NOMO-1 treated with DMSO at 0.1 percent for 48 hours (cell line): ENCODE results near the gene C5.

ENCODE experiments used
- DNase-seq: peaks from one replicate; lab custom pipeline; 2025; ENCODE audit not compliant: unreplicated experiment; lab: John Stamatoyannopoulos, UW

C5 gene

DNA sequence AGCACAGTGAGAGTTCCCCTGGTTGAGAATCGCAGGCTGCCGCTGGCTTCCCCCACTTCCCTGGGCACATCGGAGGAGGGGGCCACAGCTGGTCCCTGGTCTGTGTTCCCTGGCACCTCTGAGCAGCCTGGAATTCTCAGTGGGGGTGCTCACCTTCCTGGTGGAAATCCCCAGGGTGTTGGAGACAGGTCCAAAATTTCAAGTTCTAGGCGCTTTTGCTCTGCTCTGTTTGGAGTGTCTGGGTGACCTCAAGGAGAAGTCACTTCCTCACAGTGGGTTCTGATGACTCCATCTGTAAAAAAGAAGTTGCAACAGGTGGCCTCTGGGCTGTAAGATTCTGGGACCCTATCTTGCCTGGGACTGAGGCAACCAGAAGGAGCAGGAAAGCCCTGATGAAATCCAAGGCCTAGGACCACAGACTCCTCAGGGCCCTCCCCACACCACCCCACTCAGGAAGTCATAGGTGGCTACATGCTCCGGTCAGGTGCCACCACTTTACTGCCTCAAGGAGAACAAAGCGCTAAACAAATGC lies 123.6 kb downstream of the C5 start, which contains the start of gene TRAF1:
Gene TRAF1 (minus strand): TSS at position 400 of the 532 bp plus-strand sequence. CDS start 721 bp downstream, outside the sequence.
- DNase-seq: peak; percentile 55

GRCh38 chr9:120925535-120926396 lies 124.3 kb downstream of the C5 start:
- no peak for DNase-seq

DNA sequence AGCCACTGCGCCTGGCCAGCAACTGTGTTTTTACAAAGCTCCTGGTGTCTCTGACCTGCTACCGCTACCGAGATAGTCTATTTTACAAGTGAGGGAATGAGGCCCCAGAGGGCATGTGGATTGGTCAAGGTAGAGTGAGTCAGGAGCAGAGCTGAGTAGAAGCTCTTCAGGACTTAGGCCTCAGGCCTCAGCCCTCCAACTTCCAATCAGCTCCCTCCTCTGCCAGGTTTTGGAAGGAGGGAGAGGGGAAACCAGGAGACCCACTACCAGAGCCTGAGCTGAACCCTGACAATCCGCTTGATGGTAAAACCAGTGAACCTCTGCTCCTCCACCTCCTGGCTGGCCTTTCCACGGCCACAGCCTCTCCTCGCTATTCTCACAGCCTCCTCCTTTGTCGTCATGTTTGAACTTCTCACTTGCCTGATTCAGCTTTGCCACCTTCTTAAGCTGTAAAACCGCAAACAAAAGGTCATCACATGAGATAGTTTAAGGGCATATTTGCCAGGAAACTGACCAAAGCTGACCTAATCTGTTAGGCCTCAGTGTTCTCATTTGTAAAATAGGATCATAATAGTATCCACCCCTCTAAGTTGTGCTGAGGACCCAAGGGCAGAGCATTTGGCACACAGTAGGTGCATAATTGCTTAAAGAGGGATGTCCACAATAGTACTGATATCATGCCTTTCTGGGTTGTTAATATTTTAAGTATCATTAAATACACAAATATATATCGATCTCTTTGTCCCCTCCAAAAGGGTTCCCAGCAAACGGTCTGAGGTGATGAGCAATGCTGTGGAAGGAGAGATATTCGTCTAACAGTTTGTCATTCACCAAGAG lies 125.2 kb downstream of the C5 start:
- no peak for DNase-seq

DNA sequence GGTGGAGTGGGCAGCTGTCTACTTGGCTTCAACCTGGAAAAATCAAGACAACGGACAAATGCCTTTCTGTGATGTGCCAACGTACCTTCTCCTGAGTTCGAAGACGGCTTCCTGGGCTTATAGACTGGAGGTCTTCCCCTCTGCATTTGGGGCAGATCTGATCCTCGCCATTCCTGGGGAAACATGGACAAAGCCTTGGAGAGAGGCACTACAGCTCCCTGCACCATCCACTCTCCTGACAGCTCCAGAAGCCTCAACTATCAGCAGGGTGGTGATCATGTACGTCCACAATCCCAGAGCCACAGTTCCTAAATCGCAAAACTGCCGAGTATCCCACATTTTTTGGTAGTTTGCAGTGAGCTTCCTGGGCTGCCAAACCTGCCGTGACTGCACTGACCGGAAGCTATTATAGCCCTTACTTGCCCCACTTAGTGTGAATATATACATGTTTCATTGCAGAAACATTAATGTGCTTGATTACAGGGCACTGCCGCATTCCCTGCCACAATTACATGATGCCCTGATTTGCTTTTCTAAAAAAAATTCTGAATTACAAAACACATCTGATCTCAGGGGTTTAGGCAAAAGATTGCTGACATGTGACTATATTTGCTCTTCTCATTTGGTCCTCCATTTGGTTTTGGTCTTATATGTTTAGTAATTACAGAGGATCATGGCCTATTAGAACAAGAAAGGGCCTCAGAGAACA lies 126.3 kb downstream of the C5 start:
- no peak for DNase-seq

DNA sequence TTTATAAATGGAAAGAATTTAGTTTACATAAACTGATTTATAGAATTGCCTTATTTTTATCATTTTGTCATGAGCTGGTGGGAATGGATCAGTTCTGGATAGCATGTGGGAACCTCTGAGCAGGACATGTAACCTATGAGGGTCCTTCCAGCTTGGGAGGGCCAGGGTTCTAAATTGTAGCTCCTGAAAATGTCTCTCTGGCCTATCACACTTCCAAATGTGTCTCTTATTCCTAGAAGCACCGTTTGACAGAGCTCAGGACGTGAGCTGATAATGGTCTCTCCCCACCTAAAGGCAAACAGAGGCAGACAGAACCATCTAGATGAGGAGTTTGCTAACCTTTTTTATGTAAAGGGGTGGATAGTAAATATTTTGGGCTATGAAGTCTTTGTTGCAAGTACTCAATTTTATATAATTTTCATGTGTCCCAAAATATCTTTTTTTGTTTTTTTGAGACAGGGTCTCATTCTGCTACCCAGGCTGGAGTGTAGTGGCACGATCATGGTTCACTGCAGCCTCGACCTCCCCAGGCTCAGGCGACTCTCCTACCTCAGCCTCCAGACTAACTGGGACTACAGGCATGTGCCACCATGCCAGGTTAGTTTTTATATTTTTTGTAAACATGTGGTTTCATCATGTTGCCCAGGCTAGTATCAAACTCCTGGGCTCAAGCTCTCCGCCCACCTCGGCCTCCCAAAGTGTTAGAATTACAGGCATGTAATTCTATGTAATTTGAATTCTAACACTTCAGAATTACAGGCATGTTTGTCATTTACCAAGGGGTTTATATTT lies 127.5 kb downstream of the C5 start:
- DNase-seq: no peak

- DNase-seq: no peak
Observed at GRCh38 chr9:120921661-120922181, 128.4 kb downstream of the C5 start.

- no peak for DNase-seq
Observed at GRCh38 chr9:120920806-120921178, 129.3 kb downstream of the C5 start.

DNA sequence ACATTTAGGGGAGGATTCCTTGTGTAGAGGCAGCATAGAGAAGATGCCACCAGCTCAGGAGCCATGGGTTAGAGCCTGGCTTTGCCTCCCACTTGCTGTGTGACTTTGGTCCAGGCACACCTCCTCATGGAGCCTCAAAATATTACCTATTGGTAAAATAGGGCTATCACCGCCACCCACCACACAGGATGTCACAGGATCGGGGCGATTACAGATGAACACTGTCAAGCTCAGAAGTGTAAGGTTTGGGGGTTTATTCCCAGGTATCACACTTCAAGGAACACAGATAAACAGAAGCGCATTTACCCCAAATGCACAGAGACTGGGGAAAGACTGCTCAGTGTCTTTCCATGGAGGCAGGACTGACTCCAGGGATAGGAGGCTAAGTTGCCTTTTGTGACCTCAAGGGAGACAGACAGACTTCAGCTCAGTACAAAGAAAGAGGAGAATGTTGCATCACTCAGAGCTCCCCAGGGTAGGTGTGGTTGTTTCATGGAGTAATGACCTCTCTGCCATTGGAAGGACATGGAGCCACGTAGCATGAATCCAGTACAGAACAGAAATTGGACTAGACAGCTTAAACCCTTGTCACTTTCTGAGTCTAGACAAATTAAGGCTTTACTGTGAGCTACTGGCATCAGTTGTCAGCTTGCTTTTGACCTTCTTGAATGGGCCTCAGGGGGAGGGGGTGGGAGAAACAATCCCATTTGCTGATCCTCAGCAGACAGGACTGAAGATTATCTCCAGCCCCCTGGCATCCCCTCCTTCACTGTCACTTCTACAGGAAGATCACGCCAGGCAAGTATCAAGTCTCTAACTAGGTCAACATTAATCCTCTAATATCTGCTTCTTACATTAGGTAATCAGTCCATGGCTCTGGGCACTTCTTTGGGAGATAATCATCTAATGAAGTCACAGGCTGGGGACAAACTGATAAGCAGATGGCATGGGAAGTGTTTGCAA lies 130.0 kb downstream of the C5 start:
- DNase-seq: no peak

DNA sequence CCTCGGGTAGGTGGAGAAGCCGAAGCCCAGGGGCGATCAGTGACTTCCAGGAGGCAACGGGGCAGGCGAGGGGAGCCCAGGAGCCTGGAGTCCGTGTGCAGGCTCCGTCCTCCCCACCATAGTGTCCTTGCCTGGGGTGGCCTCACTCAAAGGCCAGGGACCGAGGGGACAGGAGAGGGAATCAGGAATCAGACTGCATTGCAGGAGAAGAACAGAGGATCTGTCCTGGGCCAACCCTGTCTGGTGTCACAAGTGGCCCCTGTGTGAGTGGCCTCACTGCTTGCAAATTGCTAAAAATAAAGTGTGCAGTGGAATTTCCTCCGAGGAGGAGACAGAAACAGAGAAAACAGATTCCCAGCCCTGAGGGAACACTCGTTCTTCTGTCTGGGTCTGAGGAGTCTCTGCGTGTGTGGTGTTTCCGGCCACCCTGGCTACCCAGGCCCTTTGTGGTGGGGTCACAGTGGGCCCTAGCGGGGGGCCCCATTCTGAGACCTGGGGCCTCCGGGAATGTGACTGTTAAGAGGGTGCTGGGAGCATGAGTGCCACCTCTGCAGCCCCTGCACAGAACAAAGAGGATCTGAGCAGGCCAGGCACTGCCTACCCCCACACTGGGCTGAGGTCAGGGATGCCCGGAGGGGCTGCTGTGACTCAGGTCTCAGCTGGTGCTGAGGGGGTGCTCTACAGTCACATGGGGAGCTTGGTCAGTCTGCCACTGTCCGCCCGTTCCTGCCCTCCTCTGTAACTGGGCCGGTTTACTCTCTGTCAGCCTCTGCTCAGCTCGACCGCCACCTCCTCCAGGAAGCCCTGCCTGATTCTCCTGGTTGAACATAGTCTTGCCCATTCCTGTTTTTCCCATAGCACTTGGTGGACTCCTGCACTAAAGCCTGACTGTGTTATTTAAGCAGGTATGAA lies 130.9 kb downstream of the C5 start:
- DNase-seq: no peak

GRCh38 chr9:120917929-120918762 lies 131.9 kb downstream of the C5 start:
- DNase-seq: no peak

- DNase-seq: no peak
Observed at GRCh38 chr9:120916991-120917880, 132.8 kb downstream of the C5 start.

GRCh38 chr9:120916588-120916987 lies 133.5 kb downstream of the C5 start:
- DNase-seq: no peak

DNA sequence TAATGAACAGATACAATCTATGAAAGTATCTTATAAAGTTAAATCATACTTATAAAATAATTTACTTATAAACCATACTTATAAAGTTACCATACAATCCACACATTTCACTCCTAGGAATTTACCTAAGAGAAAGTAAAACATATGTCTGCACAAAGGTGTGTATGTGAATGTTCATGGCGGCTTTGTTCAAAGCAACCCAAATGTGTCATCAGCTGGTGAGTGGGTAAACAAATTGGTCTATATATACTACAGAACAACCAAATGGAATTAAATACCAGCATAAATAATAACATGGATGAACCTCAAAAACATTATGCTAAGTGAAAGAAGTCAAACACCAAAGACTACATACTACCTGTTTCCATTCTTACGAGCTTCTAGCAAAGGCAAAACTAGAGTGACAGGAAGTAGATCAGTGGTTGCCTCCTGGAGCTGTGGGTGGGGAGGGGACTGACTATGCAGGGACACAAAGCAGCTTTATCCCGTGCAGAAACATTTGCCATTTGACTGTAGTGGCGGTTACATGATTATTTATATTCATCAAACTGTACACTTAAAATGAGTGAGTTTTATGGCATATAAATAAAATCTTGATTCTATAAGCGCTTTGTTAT lies 134.1 kb downstream of the C5 start:
- no peak for DNase-seq

GRCh38 chr9:120914953-120915352 lies 135.1 kb downstream of the C5 start:
- DNase-seq: no peak

DNA sequence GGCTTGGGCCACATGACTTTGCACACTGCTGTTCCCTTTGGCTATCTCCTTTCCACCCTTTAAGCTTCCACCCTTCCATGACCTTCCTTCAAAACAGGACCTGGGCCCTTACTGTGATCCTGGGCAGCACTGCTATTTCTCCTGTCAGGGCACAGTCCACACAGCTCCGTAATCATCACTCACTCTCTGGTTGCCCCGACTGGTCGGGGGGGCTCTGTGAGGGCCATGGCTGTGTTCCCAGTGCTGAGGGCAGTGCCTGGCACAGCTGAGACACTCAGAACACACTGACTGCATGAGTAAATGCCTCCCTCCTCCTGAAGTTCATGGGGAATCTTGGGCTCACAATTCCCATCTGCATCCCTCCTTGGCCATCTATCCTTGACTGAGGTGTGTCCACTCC lies 135.7 kb downstream of the C5 start:
- DNase-seq: no peak
